Epithelial cell of proximal tubule (primary cell): ENCODE measurements around the gene COL5A2. TPM values are rescaled to one million over a fixed set of nuclear protein-coding genes. Genes with fewer than 3 reads are reported as not detected.
A peak's percentile ranks its signal among the peaks of the same experiment; 100 is the strongest.

Experiments used
- DNase-seq: peaks from one replicate; pipeline ENCODE4 v3.0.0-alpha.2; 2011; ENCODE audit warnings: low read depth
- H3K4me3 ChIP-seq: 2 replicates; pipeline ENCODE4 v1.5.1; 2011; ENCODE audit warnings: low read depth, mild to moderate bottlenecking, low read length
- CTCF ChIP-seq: conservative IDR thresholded peaks from 2 replicates; pipeline ENCODE4 v1.5.1; 2012; ENCODE audit warnings: low read depth, mild to moderate bottlenecking, low read length
- total RNA-seq: library from RNA; depleted of rRNA; stranded (reverse); fragments of >200 nt; gene quantifications from 2 replicates; pipeline ENCODE4 v1.2.3, GENCODE V29; 2015

The COL5A2 gene
- total RNA-seq, 1 donor from 2014 or later = 32.7 TPM

GRCh38 chr2:189115126-189115525 lies 64.4 kb downstream of the COL5A2 start:
- TF ChIP-seq CTCF = peak; percentile 27
- DNase-seq = no peak
- H3K4me3 ChIP-seq = no peak overlapping the region

- no peak for DNase-seq
- TF ChIP-seq CTCF = no peak
- no peak overlapping the region for H3K4me3 ChIP-seq
Observed at GRCh38 chr2:189113963-189114362, 65.6 kb downstream of the COL5A2 start.

- no peak for DNase-seq
- TF ChIP-seq CTCF = no peak
- no peak overlapping the region for H3K4me3 ChIP-seq
Observed at GRCh38 chr2:189111063-189111715, 68.4 kb downstream of the COL5A2 start.

GRCh38 chr2:189109921-189110397 lies 69.6 kb downstream of the COL5A2 start:
- H3K4me3 ChIP-seq = no peak overlapping the region
- peak; percentile 17 for TF ChIP-seq CTCF
- DNase-seq = no peak

- H3K4me3 ChIP-seq = no peak overlapping the region
- DNase-seq = no peak
- TF ChIP-seq CTCF = no peak
Observed at GRCh38 chr2:189104934-189105333, 74.6 kb downstream of the COL5A2 start.

- no peak for DNase-seq
- no peak for TF ChIP-seq CTCF
- H3K4me3 ChIP-seq = no peak overlapping the region
Observed at GRCh38 chr2:189102735-189103134, 76.8 kb downstream of the COL5A2 start.

- no peak for DNase-seq
- no peak for TF ChIP-seq CTCF
Observed at GRCh38 chr2:189097934-189098333, 81.6 kb downstream of the COL5A2 start.

More at GRCh38 chr2:189097934-189098333, 81.6 kb downstream of the COL5A2 start:
- H3K4me3 ChIP-seq = no peak overlapping the region
